ENCODE measurements around the gene C5orf34. TPM values are rescaled to one million over a fixed set of nuclear protein-coding genes. Genes with fewer than 3 reads are reported as not detected.

C5orf34 gene
- total and polyA plus RNA-seq, 9 of the 15 experiments (the other 6 are each of a cell fraction or from before 2014, with no cell fraction given), result 13.2 to 32.6 (median 20.7) TPM

DNA sequence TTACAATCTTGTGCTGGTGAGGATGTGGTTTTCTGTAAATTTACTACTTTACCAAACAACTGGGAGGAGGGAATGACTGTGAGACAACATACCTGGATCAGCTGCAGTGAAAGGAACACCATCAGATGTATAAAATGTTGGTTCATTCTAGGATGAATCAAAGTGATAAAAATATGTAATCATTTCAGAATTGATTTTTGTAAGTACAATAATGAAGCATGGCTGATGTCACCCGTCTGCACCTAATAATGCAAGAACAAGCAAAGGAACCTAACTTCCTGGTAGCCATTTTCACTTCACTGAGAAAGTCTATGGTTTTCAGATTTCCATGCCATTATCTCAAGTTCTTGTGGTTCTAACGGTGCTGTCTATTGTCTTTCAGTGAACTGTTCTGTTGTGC, 18.7 kb upstream of the C5orf34 start:
- H3K9ac ChIP-seq (ENCODE audit: insufficient read depth in 1 of 2, low read depth in 2 of 2, low read length in 2 of 2), result no peak overlapping the region
- H3K27me3 ChIP-seq (ENCODE audit: control insufficient read depth in 2 of 2, insufficient read depth in 2 of 2, low read length in 2 of 2), result no peaks in the 10 kb centered on the region
- no TSS peak for BruUV-seq (replicated peaks)
- H3K9me3 ChIP-seq (replicated peaks; ENCODE audit: control insufficient read depth, insufficient read depth, low read depth, low read length), result no peaks in the 10 kb centered on the region
- intact Hi-C loops (cut with micrococcal nuclease), result no loop called here
- H3K4me1 ChIP-seq (replicated peaks in 1 of 2; ENCODE audit: control insufficient read depth in 2 of 2, insufficient read depth in 2 of 2, low read length in 2 of 2), result no peaks in the 10 kb centered on the region
- in situ Hi-C loops (cut with MboI), result no loop called here
- H3K79me2 ChIP-seq (ENCODE audit: control insufficient read depth, insufficient read depth, low read length), result no peaks in the 10 kb centered on the region
- no peak for TF ChIP-seq NFIC (IDR thresholded peaks at IDR 0.05)
- no peak for TF ChIP-seq HEY1 (CRISPR knock-in tag; IDR thresholded peaks at IDR 0.05; ENCODE audit: borderline replicate concordance)
- FAIRE-seq, result no peak
- no peaks in the 10 kb centered on the region for H4K20me1 ChIP-seq (replicated peaks; ENCODE audit: control insufficient read depth, insufficient read depth, low read length)
- no peak for ATAC-seq
- H3K27ac ChIP-seq (ENCODE audit: extremely low read depth, low read depth, low read length), result no peak overlapping the region
- WGBS (ENCODE audit: insufficient coverage, low coverage, missing lambda C conversion rate), result 70% methylated on average over 2 of the region's 2 CpGs
- DNase-seq (ENCODE audit: extremely low read depth in 1 of 4, low spot score in 3 of 4), result no peak
- CTCF ChIA-PET (ENCODE audit: low intra/inter-chr PET ratio), result no interaction called here
- peaks cover 96% of the 10 kb centered on the region for H3K36me3 ChIP-seq (ENCODE audit: control insufficient read depth, insufficient read depth, low read length)
- H3K4me3 ChIP-seq, result no peak overlapping the region
- H2AFZ ChIP-seq (ENCODE audit: low read depth, low read length), result no peak overlapping the region
- POLR2A ChIA-PET, result interaction anchor here (0.6 to 2.8 kb wide), 4 partner anchors 11 to 525 kb away, joined by 3 to 8 read pairs (median 4); partner anchors contain the start of gene C5orf34
- no peak overlapping the region for H3K4me2 ChIP-seq (ENCODE audit: insufficient read depth, low read length)
- H3K9me1 ChIP-seq (ENCODE audit: control insufficient read depth, insufficient read depth, low read length), result no peaks in the 10 kb centered on the region

DNA sequence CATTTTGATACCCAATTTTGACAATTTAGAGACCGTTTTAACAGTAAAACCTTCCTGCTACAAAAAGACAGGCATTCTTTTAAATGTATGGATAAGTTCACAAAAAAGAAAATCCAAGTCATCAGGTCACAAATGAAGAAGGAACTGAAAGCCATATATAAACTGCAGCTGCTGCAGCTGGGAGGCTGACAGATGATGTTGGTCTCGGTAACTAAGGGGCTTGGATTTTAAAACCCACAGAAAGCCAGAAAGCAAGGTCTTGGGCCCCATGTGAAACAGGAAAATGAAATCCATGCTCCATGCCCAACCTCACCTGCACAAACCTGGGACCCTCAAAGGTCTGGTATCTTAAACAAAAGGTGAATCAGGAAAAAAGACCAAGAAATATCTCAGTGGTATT, 15.7 kb upstream of the C5orf34 start:
- intact Hi-C loops (cut with micrococcal nuclease), result no loop called here
- TF ChIP-seq, protein P1, sequence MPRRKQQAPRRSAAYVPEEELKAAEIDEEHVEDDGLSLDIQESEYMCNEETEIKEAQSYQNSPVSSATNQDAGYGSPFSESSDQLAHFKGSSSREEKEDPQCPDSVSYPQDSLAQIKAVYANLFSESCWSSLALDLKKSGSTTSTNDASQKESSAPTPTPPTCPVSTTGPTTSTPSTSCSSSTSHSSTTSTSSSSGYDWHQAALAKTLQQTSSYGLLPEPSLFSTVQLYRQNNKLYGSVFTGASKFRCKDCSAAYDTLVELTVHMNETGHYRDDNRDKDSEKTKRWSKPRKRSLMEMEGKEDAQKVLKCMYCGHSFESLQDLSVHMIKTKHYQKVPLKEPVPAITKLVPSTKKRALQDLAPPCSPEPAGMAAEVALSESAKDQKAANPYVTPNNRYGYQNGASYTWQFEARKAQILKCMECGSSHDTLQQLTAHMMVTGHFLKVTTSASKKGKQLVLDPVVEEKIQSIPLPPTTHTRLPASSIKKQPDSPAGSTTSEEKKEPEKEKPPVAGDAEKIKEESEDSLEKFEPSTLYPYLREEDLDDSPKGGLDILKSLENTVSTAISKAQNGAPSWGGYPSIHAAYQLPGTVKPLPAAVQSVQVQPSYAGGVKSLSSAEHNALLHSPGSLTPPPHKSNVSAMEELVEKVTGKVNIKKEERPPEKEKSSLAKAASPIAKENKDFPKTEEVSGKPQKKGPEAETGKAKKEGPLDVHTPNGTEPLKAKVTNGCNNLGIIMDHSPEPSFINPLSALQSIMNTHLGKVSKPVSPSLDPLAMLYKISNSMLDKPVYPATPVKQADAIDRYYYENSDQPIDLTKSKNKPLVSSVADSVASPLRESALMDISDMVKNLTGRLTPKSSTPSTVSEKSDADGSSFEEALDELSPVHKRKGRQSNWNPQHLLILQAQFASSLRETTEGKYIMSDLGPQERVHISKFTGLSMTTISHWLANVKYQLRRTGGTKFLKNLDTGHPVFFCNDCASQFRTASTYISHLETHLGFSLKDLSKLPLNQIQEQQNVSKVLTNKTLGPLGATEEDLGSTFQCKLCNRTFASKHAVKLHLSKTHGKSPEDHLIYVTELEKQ (CRISPR knock-in tag; IDR thresholded peaks at IDR 0.05), result no peak
- TF ChIP-seq, protein P2, sequence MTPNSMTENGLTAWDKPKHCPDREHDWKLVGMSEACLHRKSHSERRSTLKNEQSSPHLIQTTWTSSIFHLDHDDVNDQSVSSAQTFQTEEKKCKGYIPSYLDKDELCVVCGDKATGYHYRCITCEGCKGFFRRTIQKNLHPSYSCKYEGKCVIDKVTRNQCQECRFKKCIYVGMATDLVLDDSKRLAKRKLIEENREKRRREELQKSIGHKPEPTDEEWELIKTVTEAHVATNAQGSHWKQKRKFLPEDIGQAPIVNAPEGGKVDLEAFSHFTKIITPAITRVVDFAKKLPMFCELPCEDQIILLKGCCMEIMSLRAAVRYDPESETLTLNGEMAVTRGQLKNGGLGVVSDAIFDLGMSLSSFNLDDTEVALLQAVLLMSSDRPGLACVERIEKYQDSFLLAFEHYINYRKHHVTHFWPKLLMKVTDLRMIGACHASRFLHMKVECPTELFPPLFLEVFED (CRISPR knock-in tag; conservative IDR thresholded peaks at IDR 0.05), result no peak
- no peak for TF ChIP-seq SMARCA4 (IDR thresholded peaks at IDR 0.05)
- TF ChIP-seq ZBTB8A (IDR thresholded peaks at IDR 0.05; ENCODE audit: partially characterized antibody), result no peak
- no peak for TF ChIP-seq E2F3 (CRISPR knock-in tag; IDR thresholded peaks at IDR 0.05)
- no peak for TF ChIP-seq SUPT5H (IDR thresholded peaks at IDR 0.05)
- TF ChIP-seq, protein P3, sequence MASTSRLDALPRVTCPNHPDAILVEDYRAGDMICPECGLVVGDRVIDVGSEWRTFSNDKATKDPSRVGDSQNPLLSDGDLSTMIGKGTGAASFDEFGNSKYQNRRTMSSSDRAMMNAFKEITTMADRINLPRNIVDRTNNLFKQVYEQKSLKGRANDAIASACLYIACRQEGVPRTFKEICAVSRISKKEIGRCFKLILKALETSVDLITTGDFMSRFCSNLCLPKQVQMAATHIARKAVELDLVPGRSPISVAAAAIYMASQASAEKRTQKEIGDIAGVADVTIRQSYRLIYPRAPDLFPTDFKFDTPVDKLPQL (IDR thresholded peaks at IDR 0.05; ENCODE audit: extremely low read depth, insufficient read length), result no peak
- no peak for TF ChIP-seq GATAD2A (IDR thresholded peaks at IDR 0.05)
- no peak for TF ChIP-seq MTA2 (IDR thresholded peaks at IDR 0.05; ENCODE audit: low read depth)
- TF ChIP-seq SMARCE1 (IDR thresholded peaks at IDR 0.05), result no peak
- TF ChIP-seq FIP1L1 (IDR thresholded peaks at IDR 0.05; ENCODE audit: low read depth, low read length, poor library complexity, severe bottlenecking), result no peak

More for the DNA sequence above, 15.7 kb upstream of the C5orf34 start:
- no peak overlapping the region for H2AFZ ChIP-seq (ENCODE audit: low read depth, low read length)
- ChIA-PET POLR2A (interaction anchor here (0.6 to 3.2 kb wide), 2 partner anchors 13 to 14 kb away, joined by 3 to 8 read pairs; no protein-coding TSS in a partner anchor), CTCF (ENCODE audit: low intra/inter-chr PET ratio) (no interaction called here)
- no peaks in the 10 kb centered on the region for H3K27me3 ChIP-seq (ENCODE audit: control insufficient read depth in 2 of 2, insufficient read depth in 2 of 2, low read length in 2 of 2)
- ATAC-seq (no peak), FAIRE-seq (no peak), DNase-seq (ENCODE audit: extremely low read depth in 1 of 4, low spot score in 3 of 4) (no peak)
- BruUV-seq (replicated peaks), result no TSS peak
- no peaks in the 10 kb centered on the region for H3K79me2 ChIP-seq (ENCODE audit: control insufficient read depth, insufficient read depth, low read length)
- H3K4me1 ChIP-seq (replicated peaks in 1 of 2; ENCODE audit: control insufficient read depth in 2 of 2, insufficient read depth in 2 of 2, low read length in 2 of 2), result no peaks in the 10 kb centered on the region
- no peak overlapping the region for H3K9ac ChIP-seq (ENCODE audit: insufficient read depth in 1 of 2, low read depth in 2 of 2, low read length in 2 of 2)
- no peaks in the 10 kb centered on the region for H3K9me3 ChIP-seq (replicated peaks; ENCODE audit: control insufficient read depth, insufficient read depth, low read depth, low read length)
- in situ Hi-C loops (cut with MboI), result no loop called here
- no peaks in the 10 kb centered on the region for H3K9me1 ChIP-seq (ENCODE audit: control insufficient read depth, insufficient read depth, low read length)
- no peak overlapping the region for H3K4me2 ChIP-seq (ENCODE audit: insufficient read depth, low read length)
- H3K36me3 ChIP-seq (ENCODE audit: control insufficient read depth, insufficient read depth, low read length), result peaks cover 86% of the 10 kb centered on the region
- no peak overlapping the region for H3K4me3 ChIP-seq
- no peaks in the 10 kb centered on the region for H4K20me1 ChIP-seq (replicated peaks; ENCODE audit: control insufficient read depth, insufficient read depth, low read length)
- H3K27ac ChIP-seq (ENCODE audit: extremely low read depth, low read depth, low read length), result no peak overlapping the region
- 93% methylated on average over 2 of the region's 2 CpGs for WGBS (ENCODE audit: insufficient coverage, low coverage, missing lambda C conversion rate)

All from K562 (cell line).